ENCODE data around the gene EEF1E1. TPM values are rescaled to one million over a fixed set of nuclear protein-coding genes. Genes with fewer than 3 reads are reported as not detected.

EEF1E1 gene
- total RNA-seq, 6 experiments from 2014 or later = 4.6 to 33.9 (median 10.1) TPM

GRCh38 chr6:8061736-8062135 lies 40.6 kb downstream of the EEF1E1 start:
- no peaks in the 10 kb centered on the region for H3K27me3 ChIP-seq
- H3K4me3 ChIP-seq = no peak overlapping the region
- H3K27ac ChIP-seq = no peak overlapping the region
- intact Hi-C loops (cut with DNase I) = no loop called here
- H3K36me3 ChIP-seq = no peaks in the 10 kb centered on the region
- no peaks in the 10 kb centered on the region for H3K9me3 ChIP-seq
- peaks cover 0 to 7% (median 5%) of the 10 kb centered on the region in 4 donors for H3K4me1 ChIP-seq
- no peak for TF ChIP-seq POLR2A (IDR thresholded peaks at IDR 0.05)
- TF ChIP-seq CTCF (IDR thresholded peaks at IDR 0.05) = no peak
- ATAC-seq (no peak), DNase-seq (no peak)
- 36% methylated on average over 4 of the region's 4 CpGs for WGBS (ENCODE audit: insufficient coverage, low coverage, low lambda C conversion rate, missing lambda C conversion rate)

- TF ChIP-seq CTCF (IDR thresholded peaks at IDR 0.05) = no peak
- TF ChIP-seq POLR2A (IDR thresholded peaks at IDR 0.05) = no peak
- Histone ChIP-seq H3K4me1 (peaks cover 0 to 7% (median 5%) of the 10 kb centered on the region in 4 donors), H3K36me3 (no peaks in the 10 kb centered on the region), H3K4me3 (no peak overlapping the region), H3K27ac (no peak overlapping the region), H3K9me3 (no peaks in the 10 kb centered on the region), H3K27me3 (no peaks in the 10 kb centered on the region)
- WGBS (ENCODE audit: insufficient coverage, low coverage, low lambda C conversion rate, missing lambda C conversion rate) = 81% methylated on average over 3 of the region's 3 CpGs
- DNase-seq = no peak
- intact Hi-C loops (cut with DNase I) = no loop called here
- ATAC-seq = no peak
Observed at GRCh38 chr6:8060346-8060745, 42.0 kb downstream of the EEF1E1 start.

DNA sequence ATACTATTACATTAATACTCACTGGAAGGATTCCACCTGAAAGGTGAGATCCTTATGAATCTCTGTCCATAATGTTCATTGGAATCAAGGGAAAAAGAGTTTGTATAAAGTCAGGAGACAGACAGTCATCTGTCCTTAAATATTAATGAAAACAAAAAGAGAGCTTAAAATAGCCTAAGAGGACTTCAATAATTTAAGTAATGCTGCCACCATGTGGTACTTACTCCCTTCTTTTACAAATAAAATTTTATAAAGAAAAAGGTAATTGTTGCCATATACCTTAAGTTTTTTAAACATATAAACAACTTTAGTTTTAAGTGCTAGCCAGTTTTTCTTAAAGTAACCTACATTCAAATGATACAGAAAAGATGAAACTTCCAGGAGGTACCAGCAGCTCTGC lies 43.2 kb downstream of the EEF1E1 start:
- ATAC-seq (no peak), DNase-seq (no peak)
- Histone ChIP-seq H3K27ac (no peak overlapping the region), H3K27me3 (no peaks in the 10 kb centered on the region), H3K4me3 (no peak overlapping the region), H3K9me3 (no peaks in the 10 kb centered on the region), H3K36me3 (no peaks in the 10 kb centered on the region), H3K4me1 (no peaks in the 10 kb centered on the region)
- TF ChIP-seq POLR2A (IDR thresholded peaks at IDR 0.05) (no peak), CTCF (IDR thresholded peaks at IDR 0.05) (peak in 3 of 4 donors; percentile 36 to 43 (median 39))
- intact Hi-C loops (cut with DNase I) = no loop called here

GRCh38 chr6:8057793-8058192 lies 44.6 kb downstream of the EEF1E1 start:
- no peaks in the 10 kb centered on the region for H3K27me3 ChIP-seq
- WGBS (ENCODE audit: insufficient coverage, low coverage, low lambda C conversion rate, missing lambda C conversion rate) = 79% methylated on average over 3 of the region's 3 CpGs
- ATAC-seq (no peak), DNase-seq (no peak)
- H3K36me3 ChIP-seq = no peaks in the 10 kb centered on the region
- TF ChIP-seq CTCF (IDR thresholded peaks at IDR 0.05) (no peak), POLR2A (IDR thresholded peaks at IDR 0.05) (no peak)
- intact Hi-C loops (cut with DNase I) = no loop called here
- H3K4me1 ChIP-seq = no peaks in the 10 kb centered on the region
- H3K9me3 ChIP-seq = no peaks in the 10 kb centered on the region
- no peak overlapping the region for H3K4me3 ChIP-seq
- H3K27ac ChIP-seq = no peak overlapping the region

- no peak for TF ChIP-seq POLR2A (IDR thresholded peaks at IDR 0.05)
- TF ChIP-seq CTCF (IDR thresholded peaks at IDR 0.05) = no peak
- Histone ChIP-seq H3K4me3 (no peak overlapping the region), H3K9me3 (no peaks in the 10 kb centered on the region), H3K4me1 (no peaks in the 10 kb centered on the region), H3K36me3 (no peaks in the 10 kb centered on the region), H3K27ac (no peak overlapping the region), H3K27me3 (no peaks in the 10 kb centered on the region)
- WGBS (ENCODE audit: insufficient coverage, low coverage, low lambda C conversion rate, missing lambda C conversion rate) = 90% methylated on average over 4 of the region's 4 CpGs
- no peak for DNase-seq
- intact Hi-C loops (cut with DNase I) = no loop called here
- ATAC-seq = no peak
Observed at GRCh38 chr6:8057263-8057662, 45.1 kb downstream of the EEF1E1 start.
